Endothelial cell of umbilical vein (primary cell): Measurements from ENCODE around the gene RNU5B-1. TPM values are rescaled to one million over a fixed set of nuclear protein-coding genes. Genes with fewer than 3 reads are reported as not detected.

Experiments used
- BruUV-seq: library from RNA; stranded (reverse); fragments of 400-500 nt; replicated peaks from 2 replicates; lab custom pipeline; 2021; lab: Mats Ljungman, UMichigan
- CTCF ChIA-PET: fragments of 300-600, 350-600 bp; sonication (Branson Sonifier 250); formaldehyde crosslinking; loops from one replicate; lab custom pipeline; 2021; ENCODE audit warnings: antibody characterized with exemption, inconsistent platforms; lab: Charles Lee
- POLR2A ChIA-PET: fragments of 300-600, 350-600 bp; sonication (Branson Sonifier 250); formaldehyde crosslinking; loops from one replicate; lab custom pipeline; 2021; ENCODE audit warnings: antibody characterized with exemption, inconsistent platforms; lab: Charles Lee
- DNase-seq: peaks from one replicate; pipeline ENCODE4 v3.0.0-alpha.2; 2011; ENCODE audit warnings: low read depth, low spot score
- FAIRE-seq: peaks from 2 replicates; lab custom pipeline; 2011; peaks lifted over from hg19 to GRCh38; lab: Jason Lieb, UNC
- H2AFZ ChIP-seq: 2 replicates; pipeline ENCODE4 v1.6.0; 2012; ENCODE audit warnings: low read depth, low read length, control low read depth, inconsistent platforms
- H3K27ac ChIP-seq: 2 replicates; pipeline ENCODE4 v1.5.1; 2011; ENCODE audit warnings: low read depth, mild to moderate bottlenecking, control low read depth, low read length, moderate library complexity; ENCODE audit not compliant: insufficient read depth
- H3K27me3 ChIP-seq, 2 experiments: 2 replicates each; pipeline versions ENCODE4 v1.6.0 to v1.6.1; 2011; ENCODE audit warnings: low read length in 2 of 2, mixed read lengths in 1 of 2; ENCODE audit not compliant: control insufficient read depth in 2 of 2, insufficient read depth in 2 of 2
- H3K36me3 ChIP-seq, 2 experiments: 2 replicates in 1 of 2; 3 replicates in 1 of 2; pipeline ENCODE4 v1.5.1; 2011; ENCODE audit warnings: low read length in 2 of 2, mild to moderate bottlenecking in 1 of 2, moderate library complexity in 1 of 2; ENCODE audit not compliant: control insufficient read depth in 2 of 2, insufficient read depth in 2 of 2; ENCODE audit errors: extremely low read depth in 1 of 2
- H3K4me1 ChIP-seq: 3 replicates; pipeline ENCODE4 v1.5.1; 2011; ENCODE audit warnings: mild to moderate bottlenecking, low read length; ENCODE audit not compliant: control insufficient read depth, insufficient read depth; ENCODE audit errors: extremely low read depth
- H3K4me2 ChIP-seq: 2 replicates; pipeline ENCODE4 v1.6.1; 2011; ENCODE audit warnings: low read length, control low read depth, mixed read lengths; ENCODE audit not compliant: insufficient read depth
- H3K4me3 ChIP-seq, 3 experiments: fragments of 200-600 bp in 1 of 3; sonication (generic), shearing (Covaris generic) in 1 of 3; replicated peaks in 1 of 3; 2 replicates each; pipeline ENCODE4 v1.5.1; 2011 to 2016; ENCODE audit warnings: control low read depth in 3 of 3, low read length in 3 of 3, mild to moderate bottlenecking in 2 of 3, inconsistent platforms in 1 of 3, low read depth in 1 of 3, moderate library complexity in 1 of 3; ENCODE audit not compliant: insufficient read depth in 1 of 3
- H3K79me2 ChIP-seq: 2 replicates; pipeline ENCODE4 v1.6.0; 2012; ENCODE audit warnings: low read length, inconsistent platforms; ENCODE audit not compliant: control insufficient read depth, insufficient read depth
- H3K9ac ChIP-seq: replicated peaks from 2 replicates; pipeline ENCODE3; 2011; ENCODE audit warnings: low read length, control low read depth; ENCODE audit not compliant: insufficient read depth; ENCODE audit errors: extremely low read depth
- H3K9me1 ChIP-seq: replicated peaks from 3 replicates; pipeline ENCODE4 v1.6.0; 2011; ENCODE audit warnings: mild to moderate bottlenecking, low read length; ENCODE audit not compliant: control insufficient read depth, insufficient read depth; ENCODE audit errors: extremely low read depth
- H3K9me3 ChIP-seq: replicated peaks from 2 replicates; pipeline ENCODE4 v1.5.1; 2012; ENCODE audit warnings: low read length, inconsistent platforms; ENCODE audit not compliant: control insufficient read depth, insufficient read depth
- H4K20me1 ChIP-seq: replicated peaks from 2 replicates; pipeline ENCODE3; 2011; ENCODE audit warnings: mild to moderate bottlenecking, low read length; ENCODE audit not compliant: control insufficient read depth, insufficient read depth; ENCODE audit errors: extremely low read depth
- CTCF ChIP-seq, 2 donors: IDR thresholded peaks; 1 replicate in 1 of 2; 2 replicates in 1 of 2; pipeline ENCODE4 v1.5.1; 2011; ENCODE audit warnings: low read length in 2 of 2, mild to moderate bottlenecking in 2 of 2, moderate library complexity in 2 of 2, control low read depth in 1 of 2, inconsistent platforms in 1 of 2, low read depth in 1 of 2; ENCODE audit not compliant: insufficient read depth in 1 of 2; ENCODE audit errors: extremely low read depth in 1 of 2
- EZH2 ChIP-seq: IDR thresholded peaks from 2 replicates; pipeline ENCODE4 v1.6.1; 2012; ENCODE audit warnings: borderline replicate concordance, low read depth, mild to moderate bottlenecking, moderate library complexity, low read length, inconsistent platforms; ENCODE audit not compliant: severe bottlenecking
- FOS ChIP-seq: IDR thresholded peaks from 2 replicates; pipeline ENCODE4 v1.6.1; 2011; ENCODE audit warnings: mild to moderate bottlenecking, low read length, moderate library complexity, borderline replicate concordance; ENCODE audit not compliant: insufficient read depth
- JUN ChIP-seq: IDR thresholded peaks from 2 replicates; pipeline ENCODE4 v1.6.1; 2011; ENCODE audit warnings: borderline replicate concordance, low read depth; ENCODE audit not compliant: insufficient read length, insufficient read depth
- MAX ChIP-seq: IDR thresholded peaks from 2 replicates; pipeline ENCODE4 v1.6.1; 2011; ENCODE audit not compliant: insufficient read depth, insufficient read length
- POLR2A ChIP-seq: IDR thresholded peaks from 2 replicates; pipeline ENCODE4 v1.6.1; 2012; ENCODE audit warnings: low read depth, mild to moderate bottlenecking, control low read depth, low read length
- POLR2AphosphoS5 ChIP-seq: IDR thresholded peaks from 2 replicates; pipeline ENCODE4 v1.6.1; 2012; ENCODE audit warnings: low read depth, mild to moderate bottlenecking, control low read depth, low read length, moderate library complexity; ENCODE audit not compliant: insufficient read depth
- dilution Hi-C: fragments of 300-500 bp; cut with MboI; formaldehyde crosslinking; loops from one replicate; pipeline ENCODE4 v1.15.0; 2019; ENCODE audit warnings: low sequenced_read_pairs; ENCODE audit not compliant: extremely low pct_ligation_motif_present
- intact Hi-C: fragments of 100-400 bp; cut with micrococcal nuclease; formaldehyde crosslinking; loops from one replicate; pipeline ENCODE4 v1.10.0; 2022
- polyA plus RNA-seq, 4 experiments: library from polyadenylated mRNA; depleted of rRNA in 3 of 4; stranded (reverse) in 3 of 4; unstranded in 1 of 4; fragments of >200 nt; gene quantifications; 2 replicates each; pipeline versions ENCODE4 v1.2.1 to v1.2.3, GENCODE V29; 2011 to 2012; ENCODE audit warnings: missing spikeins in 1 of 4
- total RNA-seq: library from RNA; stranded (reverse); gene quantifications from 2 replicates; pipeline ENCODE4 v1.2.3, GENCODE V29; 2021

The RNU5B-1 gene
- total and polyA plus RNA-seq, 2 donors (not counting 3 experiments of a cell fraction or from before 2014, with no cell fraction given) = not detected

GRCh38 chr15:65329288-65329983 is 25.0 kb downstream of the RNU5B-1 start:
- Histone ChIP-seq H3K79me2 (no peaks in the 10 kb centered on the region), H3K27me3 (no peaks in the 10 kb centered on the region), H3K9ac (no peak overlapping the region), H3K9me1 (no peaks in the 10 kb centered on the region), H3K4me3 (no peak overlapping the region), H3K9me3 (no peaks in the 10 kb centered on the region), H3K4me2 (no peak overlapping the region), H2AFZ (no peak overlapping the region), H3K36me3 (no peaks in the 10 kb centered on the region), H3K27ac (no peak overlapping the region), H3K4me1 (peaks cover 3% of the 10 kb centered on the region), H4K20me1 (no peaks in the 10 kb centered on the region)
- dilution Hi-C loops = no loop called here
- no TSS peak for BruUV-seq
- TF ChIP-seq EZH2 = no peak
- TF ChIP-seq FOS = no peak
- no peak for TF ChIP-seq JUN
- no peak for TF ChIP-seq POLR2A
- no peak for TF ChIP-seq POLR2AphosphoS5
- no peak for TF ChIP-seq MAX
- no peak for TF ChIP-seq CTCF (IDR thresholded peaks at IDR 0.05; ENCODE audit: extremely low read depth in 1 of 2, insufficient read depth in 1 of 2, low read depth in 1 of 2, low read length in 2 of 2)
- ChIA-PET POLR2A (interaction anchor here (0.6 kb wide), 1 partner anchor 25 kb away, joined by 3 read pairs; the partner anchor contains the start of gene RNU5B-1), CTCF (interaction anchor here (0.9 to 3.1 kb wide), 4 partner anchors 9 to 75 kb away, joined by 3 to 13 read pairs (median 4); no protein-coding TSS in a partner anchor)
- DNase-seq = no peak
- FAIRE-seq = no peak
- intact Hi-C loops = no loop called here
